Left lung (tissue), 10 donors: Measurements from ENCODE around the gene A3GALT2. TPM values are rescaled to one million over a fixed set of nuclear protein-coding genes. Genes with fewer than 3 reads are reported as not detected.

ENCODE experiments used
- ATAC-seq: fragments of 200-7000 bp; cut with Tn5 transposase; one replicate; pipeline ENCODE4 v1.9.1; 2020; ENCODE audit warnings: moderate library complexity
- DNase-seq, 4 donors: peaks; one replicate each; pipeline ENCODE4 v3.0.0-alpha.2; 2013 to 2020
- H3K27ac ChIP-seq, 2 donors: fragments of 200-600 bp; sonication (generic) in 1 of 2; one replicate each; pipeline versions ENCODE4 v1.5.0 to v1.8.0; 2020 to 2021
- H3K27me3 ChIP-seq, 2 donors: fragments of 200-600 bp; sonication (generic) in 1 of 2; one replicate each; pipeline versions ENCODE4 v1.5.0 to v1.8.0; 2020 to 2021
- H3K36me3 ChIP-seq, 2 donors: fragments of 200-600 bp; sonication (generic) in 1 of 2; one replicate each; pipeline versions ENCODE4 v1.5.0 to v1.8.0; 2020 to 2021
- H3K4me1 ChIP-seq, 2 donors: fragments of 200-600 bp; one replicate each; pipeline ENCODE4 v1.8.0; 2021
- H3K4me3 ChIP-seq, 2 donors: fragments of 200-600 bp; sonication (generic) in 1 of 2; one replicate each; pipeline versions ENCODE4 v1.5.0 to v1.8.0; 2020 to 2021; ENCODE audit warnings: mild to moderate bottlenecking in 1 of 2
- H3K9me3 ChIP-seq, 2 donors: fragments of 200-600 bp; sonication (generic) in 1 of 2; one replicate each; pipeline versions ENCODE4 v1.5.0 to v1.8.0; 2020 to 2021
- CTCF ChIP-seq, 2 donors: fragments of 200-600 bp; sonication (generic) in 1 of 2; IDR thresholded peaks; one replicate each; pipeline versions ENCODE4 v1.5.0 to v1.8.0; 2021; ENCODE audit warnings: antibody characterized with exemption in 2 of 2
- intact Hi-C, 2 donors: fragments of 100-400 bp; cut with DNase I; formaldehyde crosslinking; loops; one replicate each; pipeline versions ENCODE4 v1.11.2 to v1.14.2; 2022
- polyA plus RNA-seq, 6 donors: library from polyadenylated mRNA; unstranded; fragments of 120-200 nt; gene quantifications; one replicate each; pipeline ENCODE4 v1.2.1, GENCODE V29; 2013; ENCODE audit not compliant: insufficient read length in 6 of 6
- total RNA-seq, 2 donors: library from RNA; stranded (reverse); fragmentation: NEBNext Ultra II Directional; extraction: Animal tissue kit (Norgen Biotek cat#: 25700); gene quantifications; one replicate each; pipeline ENCODE4 v1.2.1, GENCODE V29; 2021
- donor health status: DM: no; HTN: yes; CAD: no.
- donor health status: DM: no; HTN: no; CAD: no.

The A3GALT2 gene
- total and polyA plus RNA-seq, 8 donors: 0.25 to 0.28 (median 0.25) TPM; not detected in 5

GRCh38 chr1:33367485-33368405, 46.8 kb upstream of the A3GALT2 start:
- Histone ChIP-seq H3K27ac (peak overlapping the region in 1 of 2 donors; percentile 54), H3K9me3 (no peaks in the 10 kb centered on the region), H3K27me3 (no peaks in the 10 kb centered on the region), H3K4me1 (peaks cover 3 to 29% of the 10 kb centered on the region in 2 donors), H3K36me3 (peaks cover 0 to 7% of the 10 kb centered on the region in 2 donors), H3K4me3 (no peak overlapping the region)
- ATAC-seq (peak; percentile 92), DNase-seq (peak; percentile 76 to 98 (median 90))
- intact Hi-C loops: loop anchor here in 1 of 2 donors (5.0 to 10.0 kb wide), 2 partner anchors 70 to 143 kb away; no protein-coding TSS in a partner anchor
- peak; percentile 94 to 95 for TF ChIP-seq CTCF (IDR thresholded peaks at IDR 0.05)

DNA sequence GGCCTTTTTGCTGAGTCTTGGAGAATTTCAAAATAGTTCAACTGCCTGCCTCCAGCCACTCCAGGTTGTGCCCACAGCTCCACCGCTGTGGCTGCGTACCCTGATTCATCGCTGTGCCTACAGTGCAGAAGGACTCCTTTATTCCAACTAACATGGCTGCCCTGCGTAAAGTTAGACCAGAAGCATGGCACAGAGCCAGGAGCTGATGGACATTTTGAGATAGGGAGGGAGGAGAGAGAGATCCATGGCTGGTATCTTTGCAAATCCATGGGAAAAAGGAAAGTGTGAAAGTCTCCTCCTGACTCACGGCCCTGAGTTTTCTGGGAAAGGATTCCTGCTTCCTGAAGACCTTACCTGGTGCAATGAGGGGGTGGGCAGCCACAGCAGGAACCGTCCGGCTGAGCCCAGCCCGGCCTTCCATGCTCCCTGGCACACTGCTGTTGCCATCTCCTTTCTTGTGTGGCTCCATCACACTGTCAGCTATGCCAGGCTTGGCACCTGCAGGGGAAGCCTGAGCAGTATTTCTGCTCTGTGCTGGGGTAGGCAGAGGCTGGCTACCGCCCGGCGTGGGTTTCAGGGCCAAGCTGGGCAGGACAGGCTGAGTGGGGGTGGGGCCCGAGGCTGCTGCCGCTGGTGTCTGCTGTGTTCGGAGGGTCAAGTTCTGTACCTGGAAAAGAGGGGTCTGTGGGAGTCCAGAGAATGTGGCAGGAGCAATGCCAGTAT, 46.0 kb upstream of the A3GALT2 start:
- Histone ChIP-seq H3K36me3 (peaks cover 0 to under 1% of the 10 kb centered on the region in 2 donors), H3K27me3 (no peaks in the 10 kb centered on the region), H3K27ac (no peak overlapping the region), H3K4me3 (no peak overlapping the region), H3K9me3 (no peaks in the 10 kb centered on the region), H3K4me1 (peaks cover 3 to 33% of the 10 kb centered on the region in 2 donors)
- TF ChIP-seq CTCF (IDR thresholded peaks at IDR 0.05): no peak
- DNase-seq (no peak), ATAC-seq (no peak)
- intact Hi-C loops: loop anchor here in 1 of 2 donors (5.0 to 10.0 kb wide), 2 partner anchors 70 to 142 kb away; no protein-coding TSS in a partner anchor

GRCh38 chr1:33365560-33365997, 44.7 kb upstream of the A3GALT2 start:
- TF ChIP-seq CTCF (IDR thresholded peaks at IDR 0.05): no peak
- no peak for ATAC-seq
- Histone ChIP-seq H3K4me3 (no peak overlapping the region), H3K4me1 (peaks cover 3 to 41% of the 10 kb centered on the region in 2 donors), H3K27me3 (no peaks in the 10 kb centered on the region), H3K27ac (peak overlapping the region in 1 of 2 donors; percentile 47), H3K36me3 (no peaks in the 10 kb centered on the region), H3K9me3 (no peaks in the 10 kb centered on the region)
- DNase-seq: peak in 1 of 4 donors; percentile 35
- intact Hi-C loops: loop anchor here in 1 of 2 donors (5.0 to 10.0 kb wide), 2 partner anchors 68 to 141 kb away; no protein-coding TSS in a partner anchor

GRCh38 chr1:33364565-33364918, 43.6 kb upstream of the A3GALT2 start:
- Histone ChIP-seq H3K4me3 (no peak overlapping the region), H3K4me1 (peaks cover 3 to 49% of the 10 kb centered on the region in 2 donors), H3K9me3 (no peaks in the 10 kb centered on the region), H3K27me3 (no peaks in the 10 kb centered on the region), H3K36me3 (no peaks in the 10 kb centered on the region), H3K27ac (peak overlapping the region in 1 of 2 donors; percentile 52)
- intact Hi-C loops: loop anchor here in 1 of 2 donors (10.0 kb wide), 1 partner anchor 140 kb away; no protein-coding TSS in a partner anchor
- ATAC-seq (no peak), DNase-seq (no peak)
- no peak for TF ChIP-seq CTCF (IDR thresholded peaks at IDR 0.05)
